NB4 (cell line): Measurements from ENCODE around the gene FKRP.

Source experiments
- DNase-seq: peaks from one replicate; pipeline ENCODE4 v3.0.0; 2010; ENCODE audit warnings: low read depth
- H3K4me3 ChIP-seq: one replicate; pipeline ENCODE4 v1.5.1; 2011; ENCODE audit warnings: mild to moderate bottlenecking, low read depth, low read length, moderate library complexity
- MYC ChIP-seq: IDR thresholded peaks from 2 replicates; pipeline ENCODE4 v1.6.1; 2011; ENCODE audit warnings: low read depth, low read length
- POLR2A ChIP-seq: IDR thresholded peaks from 2 replicates; pipeline ENCODE4 v1.6.1; 2011; ENCODE audit warnings: mild to moderate bottlenecking; ENCODE audit not compliant: insufficient read length; ENCODE audit errors: extremely low read depth
- TF ChIP-seq, protein P1 (sequence below): IDR thresholded peaks from one replicate; pipeline ENCODE4 v1.5.1; 2012; ENCODE audit warnings: low read depth, low read length
- TF ChIP-seq, protein P2 (sequence below): IDR thresholded peaks from 2 replicates; pipeline ENCODE4 v1.6.1; 2011; ENCODE audit warnings: low read depth, low read length

Gene FKRP

DNA sequence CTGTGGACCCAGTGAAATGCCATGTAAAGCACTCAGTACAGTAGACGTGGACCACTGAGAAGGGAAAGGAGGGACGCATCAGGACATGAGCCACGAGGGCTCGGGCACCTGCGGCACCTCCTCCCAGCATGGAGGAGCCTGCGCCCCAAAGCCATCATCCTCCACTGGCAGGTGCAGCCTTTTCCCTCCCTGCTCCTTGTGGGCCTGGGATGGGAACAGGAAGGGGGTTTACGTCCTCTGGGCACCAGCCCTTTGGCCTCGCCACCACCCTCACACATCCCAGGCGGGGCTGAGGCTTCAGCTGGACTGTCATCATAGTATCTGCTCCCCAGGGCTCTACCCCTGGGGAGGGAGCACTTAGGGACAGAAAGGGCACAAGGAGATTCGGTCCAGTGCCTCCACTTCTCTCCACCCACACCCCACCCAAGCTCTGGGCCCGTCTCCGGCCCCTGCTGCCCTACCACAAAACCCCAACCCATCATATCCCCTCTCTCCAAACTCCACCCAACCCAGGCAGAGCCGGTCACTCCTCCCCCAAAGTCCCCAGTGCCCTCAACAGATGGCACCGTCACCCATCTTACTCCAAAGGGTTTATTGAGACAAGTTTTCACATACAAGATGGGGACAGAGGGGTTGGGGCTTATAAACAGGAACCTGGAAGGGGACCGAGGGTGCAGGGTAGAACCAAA is 26.8 kb upstream of the FKRP start:
- DNase-seq, result peak; percentile 76
- no peak overlapping the region for H3K4me3 ChIP-seq
- TF ChIP-seq, protein P1, sequence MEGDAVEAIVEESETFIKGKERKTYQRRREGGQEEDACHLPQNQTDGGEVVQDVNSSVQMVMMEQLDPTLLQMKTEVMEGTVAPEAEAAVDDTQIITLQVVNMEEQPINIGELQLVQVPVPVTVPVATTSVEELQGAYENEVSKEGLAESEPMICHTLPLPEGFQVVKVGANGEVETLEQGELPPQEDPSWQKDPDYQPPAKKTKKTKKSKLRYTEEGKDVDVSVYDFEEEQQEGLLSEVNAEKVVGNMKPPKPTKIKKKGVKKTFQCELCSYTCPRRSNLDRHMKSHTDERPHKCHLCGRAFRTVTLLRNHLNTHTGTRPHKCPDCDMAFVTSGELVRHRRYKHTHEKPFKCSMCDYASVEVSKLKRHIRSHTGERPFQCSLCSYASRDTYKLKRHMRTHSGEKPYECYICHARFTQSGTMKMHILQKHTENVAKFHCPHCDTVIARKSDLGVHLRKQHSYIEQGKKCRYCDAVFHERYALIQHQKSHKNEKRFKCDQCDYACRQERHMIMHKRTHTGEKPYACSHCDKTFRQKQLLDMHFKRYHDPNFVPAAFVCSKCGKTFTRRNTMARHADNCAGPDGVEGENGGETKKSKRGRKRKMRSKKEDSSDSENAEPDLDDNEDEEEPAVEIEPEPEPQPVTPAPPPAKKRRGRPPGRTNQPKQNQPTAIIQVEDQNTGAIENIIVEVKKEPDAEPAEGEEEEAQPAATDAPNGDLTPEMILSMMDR, result no peak
- TF ChIP-seq, protein P2, sequence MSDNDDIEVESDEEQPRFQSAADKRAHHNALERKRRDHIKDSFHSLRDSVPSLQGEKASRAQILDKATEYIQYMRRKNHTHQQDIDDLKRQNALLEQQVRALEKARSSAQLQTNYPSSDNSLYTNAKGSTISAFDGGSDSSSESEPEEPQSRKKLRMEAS, result 0 out of 2 replicates have a peak, but pooled peaks have one; percentile 8
- TF ChIP-seq MYC, result 0 out of 2 replicates have a peak, but pooled peaks have one; percentile 41

DNA sequence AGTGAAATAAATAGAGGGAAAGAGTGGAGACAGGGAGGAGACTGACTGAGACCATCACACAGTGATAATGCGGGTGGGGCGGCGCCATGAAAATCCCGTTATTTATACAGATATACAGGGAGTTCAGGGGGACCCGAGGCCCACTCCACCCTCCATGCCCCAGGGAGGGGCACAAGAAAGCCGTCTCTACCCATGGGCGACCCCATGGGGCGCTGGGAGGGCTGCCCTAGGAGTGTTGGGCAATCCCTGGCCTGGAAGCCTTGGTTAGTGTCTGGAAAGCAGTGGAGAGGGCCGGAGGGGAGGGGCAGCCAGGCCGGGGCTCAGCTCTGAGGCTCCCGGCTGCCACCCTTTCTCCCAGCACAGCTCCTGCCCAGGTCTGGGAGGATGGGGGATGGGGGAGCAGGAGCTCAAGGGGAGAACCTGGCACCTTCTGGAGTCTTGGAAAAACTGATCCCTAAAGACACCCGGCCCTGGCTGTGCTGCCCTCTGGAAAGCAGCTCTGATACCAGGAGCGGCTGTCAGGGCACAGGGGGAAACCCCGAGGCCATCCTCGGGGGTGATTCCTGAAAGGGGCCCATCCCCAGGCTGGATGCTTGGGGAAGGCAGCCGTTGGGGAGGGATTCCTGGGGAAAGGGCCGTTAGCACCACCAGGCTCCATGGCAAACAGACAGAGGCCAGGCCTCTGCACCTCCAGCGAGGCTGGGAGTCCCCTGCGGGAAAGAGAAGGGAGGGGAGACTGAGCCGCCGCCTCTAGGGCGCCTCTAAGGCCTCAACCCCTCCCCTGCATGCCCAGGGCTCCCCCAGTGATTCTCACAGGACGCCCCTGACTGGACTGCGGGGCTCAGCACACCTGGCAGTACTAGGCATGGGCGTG is 26.0 kb upstream of the FKRP start:
- TF ChIP-seq, protein P1, result no peak
- TF ChIP-seq POLR2A (no peak), MYC (no peak; the same call in 1 of the 2 replicates)
- TF ChIP-seq, protein P2, result no peak
- peak; percentile 66 for DNase-seq
- H3K4me3 ChIP-seq, result no peak overlapping the region

DNA sequence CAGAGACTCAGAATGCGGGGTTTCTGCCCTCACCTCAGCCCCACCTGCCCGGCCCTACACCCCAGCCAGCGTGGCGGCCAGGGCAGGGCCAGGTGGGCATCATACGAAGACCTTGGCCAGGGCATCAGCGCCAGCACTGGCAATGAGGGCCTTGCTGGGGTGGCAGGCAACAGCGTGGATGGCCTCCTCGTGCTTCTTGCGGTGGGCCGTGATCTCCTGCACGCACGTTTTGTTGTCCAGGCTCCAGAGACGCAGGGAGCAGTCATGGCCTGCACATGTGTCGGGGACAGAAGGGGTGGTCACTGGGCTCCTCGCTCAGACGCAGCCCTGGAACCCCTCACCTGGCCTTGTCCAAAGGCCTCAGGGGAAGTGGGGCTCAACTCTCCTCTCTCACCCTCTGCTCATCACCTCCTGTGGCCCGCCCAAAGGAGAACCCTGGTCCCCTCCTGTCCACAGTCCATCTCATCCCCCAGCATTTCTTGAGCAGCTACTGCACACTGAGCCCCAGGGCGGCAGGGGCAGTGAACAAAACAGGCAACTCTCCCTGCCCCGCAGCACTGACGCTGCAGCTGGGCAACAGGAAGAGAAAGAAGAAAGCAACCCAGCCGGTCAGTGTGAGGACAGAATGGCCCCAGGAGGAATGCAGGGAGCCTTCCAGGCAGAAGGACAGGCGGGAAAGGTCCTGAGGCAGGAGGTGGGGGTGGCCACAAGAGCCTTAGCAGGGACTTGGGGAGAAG is 25.2 kb upstream of the FKRP start:
- no peak overlapping the region for H3K4me3 ChIP-seq
- TF ChIP-seq POLR2A, result no peak
- TF ChIP-seq, protein P2, result no peak
- TF ChIP-seq, protein P1, result no peak
- TF ChIP-seq MYC, result no peak
- DNase-seq, result no peak

DNA sequence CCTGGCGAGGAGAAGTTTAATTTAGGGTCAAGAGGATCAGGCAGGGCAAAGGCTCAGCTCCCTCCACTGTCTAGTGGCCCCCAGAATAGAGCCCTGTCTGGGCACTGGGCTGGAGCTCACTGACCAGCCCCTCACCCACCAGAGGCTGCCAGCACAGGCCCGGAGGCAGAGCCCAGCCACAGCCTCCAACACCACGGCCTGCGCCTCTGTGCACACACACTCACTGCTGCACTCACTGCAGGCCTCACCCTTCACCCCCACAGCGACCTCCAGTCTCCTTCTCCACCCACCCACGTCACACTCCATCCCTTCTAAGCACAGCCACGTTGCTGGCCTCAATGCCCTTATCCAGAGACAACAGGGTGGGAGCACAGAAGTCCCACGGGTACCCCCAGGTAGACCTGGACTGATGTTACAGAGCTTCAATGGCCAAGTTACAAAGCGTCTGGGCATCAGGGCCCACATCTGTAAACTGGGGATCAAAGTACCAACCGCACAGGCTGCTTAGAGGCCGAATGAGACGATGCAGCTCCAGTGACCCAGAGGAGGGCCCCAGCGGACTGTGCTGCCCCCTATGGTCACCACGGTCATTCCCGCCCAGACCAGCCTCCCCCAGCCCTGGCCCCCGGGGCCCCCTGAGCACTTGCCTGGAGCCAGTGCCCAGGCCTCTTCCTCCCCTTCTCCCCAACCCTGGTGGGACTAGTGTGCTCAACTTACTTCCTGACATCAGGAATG is 24.4 kb upstream of the FKRP start:
- TF ChIP-seq, protein P2, result no peak
- TF ChIP-seq, protein P1, result peak; percentile 26
- H3K4me3 ChIP-seq, result no peak overlapping the region
- DNase-seq, result peak; percentile 58

DNA sequence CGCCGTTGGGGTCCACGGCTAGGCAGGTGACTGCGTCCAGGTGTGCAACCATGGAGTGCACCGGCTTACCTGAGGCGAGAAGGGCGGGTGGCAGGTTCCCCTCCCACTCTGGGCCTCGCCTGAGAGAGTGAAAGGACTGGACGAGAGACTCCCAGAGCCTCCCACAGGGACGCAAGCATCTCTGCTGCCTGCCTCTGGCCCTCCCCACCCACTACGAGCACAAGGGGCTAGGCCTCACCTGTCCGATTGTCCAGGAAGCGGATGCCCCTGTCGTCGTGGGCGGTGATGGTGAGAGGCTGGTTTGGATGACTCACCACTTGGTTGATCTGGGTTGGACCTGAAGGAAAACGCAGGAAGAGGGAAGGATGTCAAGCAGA is 23.9 kb upstream of the FKRP start:
- TF ChIP-seq MYC (no peak), POLR2A (no peak)
- TF ChIP-seq, protein P1, result no peak
- TF ChIP-seq, protein P2, result no peak
- H3K4me3 ChIP-seq, result no peak overlapping the region
- no peak for DNase-seq
